GM18873 (cell line): ENCODE results near the gene ZMIZ1.

ENCODE experiments used
- ATAC-seq: cut with Tn5 transposase; IDR thresholded peaks from one replicate; pipeline ENCODE4 v1.9.1; 2021; ENCODE audit warnings: mild to moderate bottlenecking, moderate library complexity, moderate number of reproducible peaks; ENCODE audit not compliant: unreplicated experiment, low FRiP score

The ZMIZ1 gene

GRCh38 chr10:79079490-79080355 lies 11.0 kb downstream of the ZMIZ1 start:
- no peak for ATAC-seq

GRCh38 chr10:79081353-79082034 lies 12.7 kb downstream of the ZMIZ1 start:
- no peak for ATAC-seq

- ATAC-seq, result no peak
Measured at GRCh38 chr10:79082035-79082373, 13.2 kb downstream of the ZMIZ1 start.

GRCh38 chr10:79082631-79083596 lies 14.1 kb downstream of the ZMIZ1 start:
- no peak for ATAC-seq

GRCh38 chr10:79084012-79084971 lies 15.5 kb downstream of the ZMIZ1 start:
- ATAC-seq, result no peak

- no peak for ATAC-seq
Measured at GRCh38 chr10:79084972-79085597, 16.3 kb downstream of the ZMIZ1 start.

GRCh38 chr10:79086822-79087221 lies 18.1 kb downstream of the ZMIZ1 start:
- ATAC-seq, result no peak

GRCh38 chr10:79087721-79088120 lies 19.0 kb downstream of the ZMIZ1 start:
- no peak for ATAC-seq

- ATAC-seq, result no peak
Measured at GRCh38 chr10:79088176-79088575, 19.4 kb downstream of the ZMIZ1 start.

GRCh38 chr10:79088613-79089355 lies 20.0 kb downstream of the ZMIZ1 start:
- no peak for ATAC-seq

GRCh38 chr10:79089632-79090031 lies 20.9 kb downstream of the ZMIZ1 start:
- no peak for ATAC-seq

GRCh38 chr10:79090134-79090803 lies 21.5 kb downstream of the ZMIZ1 start:
- ATAC-seq, result no peak

- ATAC-seq, result no peak
Measured at GRCh38 chr10:79092292-79092896, 23.6 kb downstream of the ZMIZ1 start.

- ATAC-seq, result no peak
Measured at GRCh38 chr10:79093658-79094411, 25.1 kb downstream of the ZMIZ1 start.

GRCh38 chr10:79094412-79095175 lies 25.8 kb downstream of the ZMIZ1 start:
- ATAC-seq, result no peak

GRCh38 chr10:79095316-79095715 lies 26.6 kb downstream of the ZMIZ1 start:
- ATAC-seq, result no peak
